Progenitor cell of endocrine pancreas (in vitro differentiated cells): ENCODE results near the gene RASA3. TPM values are rescaled to one million over a fixed set of nuclear protein-coding genes. Genes with fewer than 3 reads are reported as not detected.

ENCODE experiments used
- DNase-seq: peaks from one replicate; pipeline ENCODE4 v3.0.0; 2021; ENCODE audit warnings: low spot score; ENCODE audit not compliant: unreplicated experiment
- H3K27ac Mint-ChIP-seq: 2 replicates; pipeline ENCODE4 v1.8.0; 2021; ENCODE audit warnings: mild to moderate bottlenecking, moderate library complexity, mixed read lengths
- H3K27me3 Mint-ChIP-seq: 2 replicates; pipeline ENCODE4 v1.8.0; 2021; ENCODE audit warnings: mixed read lengths
- H3K36me3 Mint-ChIP-seq: 2 replicates; pipeline ENCODE4 v1.8.0; 2022; ENCODE audit warnings: mixed read lengths; ENCODE audit not compliant: insufficient read depth
- H3K4me1 Mint-ChIP-seq: 2 replicates; pipeline ENCODE4 v1.8.0; 2021; ENCODE audit warnings: low read depth, mixed read lengths
- H3K4me3 Mint-ChIP-seq: 2 replicates; pipeline ENCODE4 v1.8.0; 2021; ENCODE audit warnings: low read depth, mild to moderate bottlenecking, moderate library complexity, mixed read lengths
- H3K9me3 Mint-ChIP-seq: 2 replicates; pipeline ENCODE4 v1.8.0; 2021; ENCODE audit warnings: low read depth, mixed read lengths
- CTCF ChIP-seq: fragments of 200-600 bp; sonication (generic); IDR thresholded peaks from one replicate; pipeline ENCODE4 v1.5.0; 2021; ENCODE audit warnings: antibody characterized with exemption, mild to moderate bottlenecking; ENCODE audit not compliant: unreplicated experiment
- total RNA-seq: library from RNA; stranded (reverse); gene quantifications from 2 replicates; pipeline ENCODE4 v1.2.1, GENCODE V29; 2021

The RASA3 gene
- total RNA-seq, 1 donor from 2014 or later: 6.3 TPM

- no peaks in the 10 kb centered on the region for H3K27me3 Mint-ChIP-seq
- H3K27ac Mint-ChIP-seq: no peak overlapping the region
- no peaks in the 10 kb centered on the region for H3K36me3 Mint-ChIP-seq
- no peak for DNase-seq
- H3K9me3 Mint-ChIP-seq: no peaks in the 10 kb centered on the region
- TF ChIP-seq CTCF: no peak
- no peak overlapping the region for H3K4me3 Mint-ChIP-seq
- H3K4me1 Mint-ChIP-seq: peaks cover 11% of the 10 kb centered on the region
Observed at GRCh38 chr13:114062341-114062740, 70.1 kb downstream of the RASA3 start.

- Mint-ChIP-seq H3K9me3 (no peaks in the 10 kb centered on the region), H3K27me3 (no peaks in the 10 kb centered on the region), H3K4me1 (peaks cover 11% of the 10 kb centered on the region), H3K4me3 (no peak overlapping the region), H3K36me3 (no peaks in the 10 kb centered on the region), H3K27ac (no peak overlapping the region)
- no peak for DNase-seq
- no peak for TF ChIP-seq CTCF
Observed at GRCh38 chr13:114061744-114062143, 70.7 kb downstream of the RASA3 start.

GRCh38 chr13:114061047-114061446 is 71.4 kb downstream of the RASA3 start:
- TF ChIP-seq CTCF: no peak
- peaks cover 11% of the 10 kb centered on the region for H3K4me1 Mint-ChIP-seq
- H3K27ac Mint-ChIP-seq: no peak overlapping the region
- no peak for DNase-seq
- H3K4me3 Mint-ChIP-seq: no peak overlapping the region
- no peaks in the 10 kb centered on the region for H3K9me3 Mint-ChIP-seq
- H3K36me3 Mint-ChIP-seq: no peaks in the 10 kb centered on the region
- no peaks in the 10 kb centered on the region for H3K27me3 Mint-ChIP-seq

- TF ChIP-seq CTCF: no peak
- H3K27ac Mint-ChIP-seq: no peak overlapping the region
- DNase-seq: no peak
- no peaks in the 10 kb centered on the region for H3K9me3 Mint-ChIP-seq
- H3K36me3 Mint-ChIP-seq: no peaks in the 10 kb centered on the region
- H3K27me3 Mint-ChIP-seq: no peaks in the 10 kb centered on the region
- peaks cover 10% of the 10 kb centered on the region for H3K4me1 Mint-ChIP-seq
- no peak overlapping the region for H3K4me3 Mint-ChIP-seq
Observed at GRCh38 chr13:114059946-114060860, 72.2 kb downstream of the RASA3 start.

GRCh38 chr13:114059428-114059827 is 73.0 kb downstream of the RASA3 start:
- no peak for DNase-seq
- Mint-ChIP-seq H3K36me3 (no peaks in the 10 kb centered on the region), H3K27me3 (no peaks in the 10 kb centered on the region), H3K4me3 (no peak overlapping the region), H3K27ac (no peak overlapping the region), H3K9me3 (no peaks in the 10 kb centered on the region), H3K4me1 (peaks cover 2% of the 10 kb centered on the region)
- TF ChIP-seq CTCF: no peak
